ENCODE data around the gene WDR46.

WDR46 gene

GRCh38 chr6:33313709-33314514, 24.9 kb upstream of the WDR46 start, which contains the start of gene TAPBP:
TSS of gene TAPBP (minus strand) at chr6:33314078. CDS start at chr6:33314041, 37 bp downstream.
- DNase-seq (ENCODE audit: low read depth) = no peak

GRCh38 chr6:33313105-33313708, 24.2 kb upstream of the WDR46 start:
- no peak for DNase-seq (ENCODE audit: low read depth)

- no peak for DNase-seq (ENCODE audit: low read depth)
These were observed 23.5 kb upstream of the WDR46 start for GRCh38 chr6:33312361-33313104.

GRCh38 chr6:33306356-33306755, 17.3 kb upstream of the WDR46 start:
- no peak for DNase-seq (ENCODE audit: low read depth)

DNA sequence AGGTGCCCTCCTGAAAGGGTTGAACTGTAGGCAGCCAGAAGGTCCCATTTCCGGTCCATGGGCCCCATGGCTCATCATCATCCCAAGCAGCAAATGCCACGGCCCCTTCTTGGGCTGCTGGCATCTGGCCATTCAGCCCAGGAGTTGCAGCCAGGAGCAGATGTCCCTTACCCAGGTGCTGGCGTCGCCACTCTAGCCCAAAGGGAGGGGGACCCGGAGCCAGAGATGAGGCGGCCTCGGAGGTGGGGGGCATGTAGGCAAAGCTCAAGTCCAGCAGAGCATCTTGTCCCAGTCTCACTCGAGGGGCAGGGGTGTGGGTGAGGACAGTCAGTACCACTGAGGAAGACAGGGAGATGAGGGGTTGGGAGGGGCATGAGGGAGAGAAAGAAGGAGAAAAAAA, 16.0 kb upstream of the WDR46 start:
- DNase-seq (ENCODE audit: low read depth) = no peak

DNA sequence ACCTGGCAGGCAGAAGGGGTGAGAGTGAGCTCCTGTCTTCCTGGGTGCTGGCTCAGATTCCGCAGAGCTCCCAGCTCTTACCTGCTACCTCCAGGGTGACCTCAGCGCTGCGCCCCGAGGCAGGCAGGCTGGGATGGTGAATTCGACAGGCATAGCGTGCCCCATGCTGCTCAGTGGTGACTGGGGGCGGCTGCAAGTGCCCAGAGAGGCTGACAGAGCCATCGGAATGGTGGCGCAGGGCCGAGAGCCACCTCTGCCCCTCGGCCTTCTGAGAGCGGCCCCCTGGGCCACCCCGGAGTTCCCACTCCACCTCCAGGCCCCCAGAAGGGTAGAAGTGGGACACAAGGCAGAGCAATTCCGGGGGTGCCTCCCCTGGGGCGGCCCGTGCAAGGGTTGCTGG, 15.2 kb upstream of the WDR46 start:
- no peak for DNase-seq (ENCODE audit: low read depth)

- no peak for DNase-seq (ENCODE audit: low read depth)
These were observed 12.8 kb upstream of the WDR46 start for GRCh38 chr6:33301877-33302276.

- DNase-seq (ENCODE audit: low read depth) = no peak
These were observed 10.4 kb upstream of the WDR46 start for GRCh38 chr6:33299237-33299944.

DNA sequence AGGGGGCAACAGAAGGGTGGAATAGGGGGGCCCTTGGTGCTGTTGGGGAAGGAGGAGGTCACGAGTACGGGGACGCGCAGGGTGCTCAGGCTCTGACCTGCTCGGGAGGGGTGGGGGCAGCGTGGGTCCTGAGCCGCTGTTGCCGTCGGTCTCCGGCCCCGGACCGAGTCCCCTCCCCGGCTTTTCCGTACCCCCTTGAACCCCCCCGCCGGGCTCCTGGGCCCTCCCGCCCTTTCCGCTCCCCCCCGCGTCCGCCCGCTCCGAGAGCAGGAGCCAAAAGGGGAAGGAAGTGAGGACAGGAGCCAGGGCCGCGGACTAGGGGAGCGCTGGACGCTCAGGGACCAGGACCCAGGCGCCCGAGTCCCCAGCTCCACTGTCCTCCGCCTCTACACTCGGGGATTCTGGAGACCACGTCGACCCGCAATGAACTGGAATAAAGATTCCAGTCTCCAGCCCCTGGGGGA, 9.8 kb upstream of the WDR46 start, which contains the start of gene RGL2:
RGL2 (minus strand) TSS at position 170 of the 464 bp plus-strand sequence. CDS start 332 bp downstream, outside the sequence.
- peak; percentile 89 for DNase-seq (ENCODE audit: low read depth)

DNA sequence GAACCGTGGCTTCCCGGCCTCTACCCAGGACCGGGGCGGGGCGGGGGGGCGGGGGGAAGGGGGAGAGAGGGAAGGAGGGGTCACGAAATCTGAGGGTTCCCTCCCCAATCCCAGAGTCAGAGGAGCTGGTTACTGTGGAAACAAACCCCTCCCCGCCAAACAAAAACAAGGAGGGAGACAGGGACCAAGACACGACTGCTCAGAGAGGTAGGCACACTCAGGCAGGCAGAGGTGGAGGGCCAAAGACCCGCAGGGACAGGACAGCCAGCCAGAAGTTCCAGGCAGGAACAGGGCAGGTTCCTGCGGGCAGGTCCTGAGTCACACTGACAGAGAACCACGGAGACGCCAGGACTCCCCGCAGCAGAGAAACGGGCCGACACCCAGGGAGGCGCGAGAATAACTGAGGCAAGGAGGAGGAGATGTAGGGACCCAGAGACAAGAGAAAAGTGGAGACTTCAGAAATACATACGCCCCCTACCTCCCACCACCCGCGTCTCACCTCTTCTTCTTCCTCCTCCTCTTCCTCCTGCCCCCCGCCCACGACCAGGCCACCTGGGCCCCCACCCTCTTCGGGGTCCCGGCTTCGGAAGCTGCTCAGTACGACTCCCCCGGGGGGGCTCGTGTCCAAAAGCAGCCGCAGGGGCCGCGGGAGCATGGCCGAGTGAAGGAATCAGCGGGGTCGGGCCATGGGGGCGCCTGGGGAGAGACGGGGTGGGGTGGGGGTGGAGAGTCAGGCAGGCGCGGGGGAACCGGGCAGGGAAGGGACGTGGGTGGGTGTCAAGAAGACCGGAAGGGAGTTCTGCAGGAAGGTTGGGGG, 9.1 kb upstream of the WDR46 start:
- DNase-seq (ENCODE audit: low read depth) = no peak

- no peak for DNase-seq (ENCODE audit: low read depth)
These were observed 8.4 kb upstream of the WDR46 start for GRCh38 chr6:33297406-33297955.

- no peak for DNase-seq (ENCODE audit: low read depth)
These were observed 7.9 kb upstream of the WDR46 start for GRCh38 chr6:33296797-33297405.

- no peak for DNase-seq (ENCODE audit: low read depth)
These were observed 6.8 kb upstream of the WDR46 start for GRCh38 chr6:33295621-33296369.

GRCh38 chr6:33294086-33294823, 5.2 kb upstream of the WDR46 start:
- no peak for DNase-seq (ENCODE audit: low read depth)

- DNase-seq (ENCODE audit: low read depth) = no peak
These were observed 4.1 kb upstream of the WDR46 start for GRCh38 chr6:33292996-33293682.

GRCh38 chr6:33290459-33290858, 1.4 kb upstream of the WDR46 start:
- DNase-seq (ENCODE audit: low read depth) = no peak

DNA sequence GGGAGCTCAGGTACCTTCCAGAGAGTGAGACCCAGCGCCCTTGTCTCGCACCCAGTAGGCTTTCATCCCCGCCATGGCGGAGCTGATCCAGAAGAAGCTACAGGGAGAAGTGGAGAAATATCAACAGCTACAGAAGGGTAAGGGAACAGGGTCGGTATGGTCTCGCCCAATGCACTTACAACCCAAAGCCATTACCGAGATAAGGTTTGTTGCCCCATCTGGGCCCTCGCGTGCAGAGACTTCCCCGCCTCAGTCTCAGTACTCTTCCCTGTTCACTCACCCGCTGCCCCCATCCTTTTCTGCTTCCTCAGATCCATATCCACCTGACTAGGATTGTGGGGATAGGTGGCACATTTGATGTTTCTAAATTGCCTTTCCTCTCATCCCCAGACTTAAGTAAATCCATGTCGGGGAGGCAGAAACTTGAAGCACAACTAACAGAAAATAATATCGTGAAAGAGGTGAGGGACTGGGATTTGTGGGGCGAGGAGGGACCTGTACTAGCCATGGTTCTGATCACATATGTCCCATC, 811 bp upstream of the WDR46 start:
- no peak for DNase-seq (ENCODE audit: low read depth)
